K562 (cell line): Measurements from ENCODE around the gene GPR55. TPM values are rescaled to one million over a fixed set of nuclear protein-coding genes. Genes with fewer than 3 reads are reported as not detected.

Experiments used
- ATAC-seq: fragments of 200-7000 bp; cut with Tn5 transposase; 3 replicates; pipeline ENCODE4 v1.9.1; 2020; ENCODE audit warnings: moderate library complexity
- BruUV-seq: library from RNA; stranded (reverse); fragments of 400-500 nt; replicated peaks from 2 replicates; lab custom pipeline; 2021; lab: Mats Ljungman, UMichigan
- CTCF ChIA-PET: fragments of 300-600 bp; formaldehyde crosslinking; extraction: SDS; loops from one replicate; lab custom pipeline; 2021; ENCODE audit warnings: low intra/inter-chr PET ratio; lab: Yijun Ruan, JAX
- POLR2A ChIA-PET: fragments of 300-600, 350-650 bp; sonication (Branson Sonifier 250); formaldehyde crosslinking; extraction: SDS; loops from one replicate; lab custom pipeline; 2021; ENCODE audit warnings: antibody characterized with exemption, inconsistent platforms; lab: Yijun Ruan, JAX
- DNase-seq, 4 experiments: peaks; one replicate each; pipeline versions ENCODE4 v3.0.0 to v3.0.0-alpha.2; 2011 to 2018; ENCODE audit warnings: low spot score in 3 of 4, mixed read lengths in 3 of 4; ENCODE audit errors: extremely low read depth in 1 of 4
- FAIRE-seq: peaks from 2 replicates; lab custom pipeline; 2011; peaks lifted over from hg19 to GRCh38; lab: Jason Lieb, UNC
- H2AFZ ChIP-seq: 2 replicates; pipeline ENCODE4 v1.6.0; 2011; ENCODE audit warnings: low read depth, low read length, control low read depth, inconsistent platforms
- H3K27ac ChIP-seq: fragments of 200-600 bp; 3 replicates; pipeline ENCODE4 v1.8.0; 2011; ENCODE audit warnings: low read depth, mild to moderate bottlenecking, control low read depth, inconsistent platforms, low read length, moderate library complexity, mixed read lengths; ENCODE audit errors: extremely low read depth
- H3K27me3 ChIP-seq, 2 experiments: fragments of 300-600 bp in 1 of 2; 2 replicates in 1 of 2; 3 replicates in 1 of 2; pipeline versions ENCODE4 v1.6.0 to v1.8.0; 2011; ENCODE audit warnings: inconsistent platforms in 2 of 2, low read length in 2 of 2, mild to moderate bottlenecking in 1 of 2, mixed read lengths in 1 of 2, moderate library complexity in 1 of 2; ENCODE audit not compliant: control insufficient read depth in 2 of 2, insufficient read depth in 2 of 2
- H3K36me3 ChIP-seq: fragments of 300-600 bp; 3 replicates; pipeline ENCODE4 v1.8.0; 2011; ENCODE audit warnings: mild to moderate bottlenecking, low read length, inconsistent platforms; ENCODE audit not compliant: control insufficient read depth, insufficient read depth
- H3K4me1 ChIP-seq, 2 experiments: fragments of 200-600 bp in 1 of 2; replicated peaks in 1 of 2; 2 replicates in 1 of 2; 3 replicates in 1 of 2; pipeline versions ENCODE4 v1.5.1 to v1.8.0; 2011; ENCODE audit warnings: inconsistent platforms in 2 of 2, low read length in 2 of 2, mild to moderate bottlenecking in 1 of 2, mixed read lengths in 1 of 2, moderate library complexity in 1 of 2; ENCODE audit not compliant: control insufficient read depth in 2 of 2, insufficient read depth in 2 of 2
- H3K4me2 ChIP-seq: 2 replicates; pipeline ENCODE4 v1.6.1; 2011; ENCODE audit warnings: low read length, control low read depth, inconsistent platforms, mixed read lengths; ENCODE audit not compliant: insufficient read depth
- H3K4me3 ChIP-seq: fragments of 200-600 bp; sonication (generic), shearing (Covaris generic); 2 replicates; pipeline ENCODE4 v1.5.1; 2016; ENCODE audit warnings: control low read depth, inconsistent platforms
- H3K79me2 ChIP-seq: fragments of 200-600 bp; 3 replicates; pipeline ENCODE4 v1.8.0; 2011; ENCODE audit warnings: low read length, inconsistent platforms; ENCODE audit not compliant: control insufficient read depth, insufficient read depth
- H3K9ac ChIP-seq, 2 experiments: 2 replicates each; pipeline versions ENCODE4 v1.6.0 to v1.6.1; 2011; ENCODE audit warnings: low read depth in 2 of 2, low read length in 2 of 2, control low read depth in 1 of 2, inconsistent platforms in 1 of 2, mild to moderate bottlenecking in 1 of 2, mixed read lengths in 1 of 2; ENCODE audit not compliant: insufficient read depth in 1 of 2
- H3K9me1 ChIP-seq: one replicate; pipeline ENCODE4 v1.6.0; 2011; ENCODE audit warnings: inconsistent platforms, mild to moderate bottlenecking, low read length, moderate library complexity; ENCODE audit not compliant: control insufficient read depth, insufficient read depth
- H3K9me3 ChIP-seq: replicated peaks from 2 replicates; pipeline ENCODE4 v1.5.1; 2011; ENCODE audit warnings: low read depth, low read length, inconsistent platforms; ENCODE audit not compliant: control insufficient read depth, insufficient read depth
- H4K20me1 ChIP-seq: replicated peaks from 2 replicates; pipeline ENCODE4 v1.6.1; 2011; ENCODE audit warnings: low read length, inconsistent platforms, mixed read lengths; ENCODE audit not compliant: control insufficient read depth, insufficient read depth
- CCAR2 ChIP-seq: fragments of 200-400 bp; formaldehyde crosslinking; IDR thresholded peaks from 2 replicates; pipeline ENCODE4 v1.6.1; 2017; ENCODE audit warnings: mild to moderate bottlenecking, low read depth, low read length
- IRF2 ChIP-seq: sonication (generic); formaldehyde crosslinking; IDR thresholded peaks from 2 replicates; pipeline ENCODE4 v1.8.1; 2022; ENCODE audit warnings: mild to moderate bottlenecking, missing genetic modification reagents
- SP1 ChIP-seq: sonication (generic); formaldehyde crosslinking; IDR thresholded peaks from 2 replicates; pipeline ENCODE4 v1.8.1; 2022; ENCODE audit warnings: mild to moderate bottlenecking, missing genetic modification reagents
- TRIM28 ChIP-seq: fragments of 450-650 bp; IDR thresholded peaks from 2 replicates; pipeline ENCODE4 v1.6.1; 2017
- ZKSCAN1 ChIP-seq: fragments of 150-350 bp; IDR thresholded peaks from 2 replicates; pipeline ENCODE4 v1.6.1; 2016; ENCODE audit warnings: low read depth, low read length
- ZNF384 ChIP-seq: IDR thresholded peaks from 2 replicates; pipeline ENCODE4 v1.6.1; 2012; ENCODE audit warnings: low read depth, low read length, improper control_type of control experiment
- WGBS: fragments of 100-300 bp; shearing (Covaris generic); methylation state at CpG from one replicate; pipeline ENCODE4 v1.1.6; 2016; ENCODE audit warnings: low coverage, mixed read lengths; ENCODE audit not compliant: insufficient coverage; ENCODE audit errors: missing lambda C conversion rate; 5-methylcytosine and 5-hydroxymethylcytosine counted together
- in situ Hi-C: fragments of 300-500 bp; cut with MboI; formaldehyde crosslinking; loops from 4 replicates; pipeline ENCODE4 v1.15.0; 2018; ENCODE audit warnings: inconsistent platforms, mixed read lengths
- intact Hi-C: fragments of 100-400 bp; cut with micrococcal nuclease; formaldehyde crosslinking; loops from 2 replicates; pipeline ENCODE4 v1.14.2; 2022
- polyA plus RNA-seq, 8 experiments: library from polyadenylated mRNA; depleted of rRNA in 4 of 8; stranded (reverse) in 5 of 8; unstranded in 3 of 8; fragments of >200 nt; fragmentation: Nextera tagmentation in 2 of 8; fragmentation: Illumina TruSeq in 1 of 8; extraction: Ambion mirVana in 2 of 8; extraction: Trizol in 1 of 8; gene quantifications; 2 replicates each; pipeline versions ENCODE4 v1.2.1 to v1.2.3, GENCODE V29; 2011 to 2014; ENCODE audit warnings: inconsistent platforms in 1 of 8, missing spikeins in 1 of 8
- total RNA-seq, 7 experiments: library from RNA; depleted of rRNA in 6 of 7; stranded (reverse); fragments of >200 nt in 6 of 7; fragmentation: Illumina TruSeq in 2 of 7; extraction: Trizol in 2 of 7; gene quantifications; 2 replicates each; pipeline versions ENCODE4 v1.2.1 to v1.2.3, GENCODE V29; 2011 to 2021; ENCODE audit warnings: low replicate concordance in 1 of 7
- TF ChIP-seq, protein P1 (sequence below): fragments of 250-450 bp; sonication (Bioruptor Pico); IDR thresholded peaks from 2 replicates; pipeline ENCODE4 v1.8.0; 2021; ENCODE audit warnings: moderate library complexity, mild to moderate bottlenecking, inconsistent platforms

The GPR55 gene
- total and polyA plus RNA-seq, 9 of the 15 experiments (the other 6 are each of a cell fraction or from before 2014, with no cell fraction given) = 0.11 to 0.49 (median 0.27) TPM

DNA sequence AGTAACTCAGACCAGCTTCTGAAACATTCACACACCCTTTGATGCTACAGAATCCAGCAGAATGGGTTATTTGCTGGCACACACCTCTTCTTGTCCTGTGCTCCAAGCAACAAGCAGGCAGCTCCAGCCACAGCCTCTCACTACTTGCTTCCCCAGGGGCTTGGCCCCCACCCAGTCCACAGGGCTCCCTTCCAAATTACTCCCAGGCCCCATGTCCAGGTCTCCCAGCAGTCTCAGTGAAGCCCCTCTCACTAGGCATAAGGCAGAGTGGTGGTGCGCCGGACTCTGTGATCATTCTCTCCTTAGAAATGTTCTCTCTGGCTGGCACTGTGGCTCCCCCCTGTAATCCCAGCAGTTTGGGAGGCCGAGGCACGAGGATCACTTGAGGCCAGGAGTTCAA is 34.4 kb downstream of the GPR55 start (continued):
- TF ChIP-seq ZNF384 (no peak), CCAR2 (no peak), ZKSCAN1 (no peak), IRF2 (no peak)

DNA sequence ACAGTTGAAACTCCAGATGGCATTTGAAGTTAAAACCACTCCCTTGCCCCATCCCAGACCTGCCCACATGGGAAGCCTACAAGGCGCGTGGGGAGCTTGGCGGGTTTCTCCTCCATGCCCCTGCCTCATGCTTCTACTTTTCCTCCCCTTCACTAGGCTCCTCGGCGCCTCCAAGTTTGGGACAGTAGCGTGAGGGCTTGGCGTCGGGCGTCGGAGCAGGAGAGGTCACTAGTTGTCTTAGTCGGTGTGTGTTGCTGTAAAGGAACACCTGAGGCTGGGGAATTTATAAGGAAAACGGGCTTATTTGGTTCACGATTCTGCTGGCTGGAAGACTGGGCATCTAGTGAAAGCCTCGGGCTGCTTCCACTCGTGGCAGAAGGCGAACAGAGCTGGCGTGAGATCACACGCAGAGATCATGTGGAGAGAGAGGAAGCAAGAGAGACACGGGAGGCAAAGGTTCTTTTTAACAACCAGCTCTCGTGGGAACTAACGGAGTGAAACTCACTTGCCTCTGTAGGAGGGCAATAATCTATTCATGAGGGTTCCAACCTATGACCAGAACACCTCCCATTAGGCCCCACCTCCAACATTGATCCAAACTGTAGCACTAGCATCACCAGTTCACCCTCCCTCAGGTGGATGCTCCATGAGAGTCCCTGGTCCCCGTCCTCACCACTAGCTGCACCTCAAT is 35.0 kb downstream of the GPR55 start:
- in situ Hi-C loops (no loop called here), intact Hi-C loops (no loop called here)
- TF ChIP-seq SP1 (CRISPR knock-in tag) (no peak), TRIM28 (no peak)
- TF ChIP-seq, protein P1, sequence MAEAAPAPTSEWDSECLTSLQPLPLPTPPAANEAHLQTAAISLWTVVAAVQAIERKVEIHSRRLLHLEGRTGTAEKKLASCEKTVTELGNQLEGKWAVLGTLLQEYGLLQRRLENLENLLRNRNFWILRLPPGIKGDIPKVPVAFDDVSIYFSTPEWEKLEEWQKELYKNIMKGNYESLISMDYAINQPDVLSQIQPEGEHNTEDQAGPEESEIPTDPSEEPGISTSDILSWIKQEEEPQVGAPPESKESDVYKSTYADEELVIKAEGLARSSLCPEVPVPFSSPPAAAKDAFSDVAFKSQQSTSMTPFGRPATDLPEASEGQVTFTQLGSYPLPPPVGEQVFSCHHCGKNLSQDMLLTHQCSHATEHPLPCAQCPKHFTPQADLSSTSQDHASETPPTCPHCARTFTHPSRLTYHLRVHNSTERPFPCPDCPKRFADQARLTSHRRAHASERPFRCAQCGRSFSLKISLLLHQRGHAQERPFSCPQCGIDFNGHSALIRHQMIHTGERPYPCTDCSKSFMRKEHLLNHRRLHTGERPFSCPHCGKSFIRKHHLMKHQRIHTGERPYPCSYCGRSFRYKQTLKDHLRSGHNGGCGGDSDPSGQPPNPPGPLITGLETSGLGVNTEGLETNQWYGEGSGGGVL (CRISPR knock-in tag) = no peak
- Histone ChIP-seq H3K36me3 (no peaks in the 10 kb centered on the region), H2AFZ (no peak overlapping the region), H3K27ac (no peak overlapping the region), H3K9me1 (no peaks in the 10 kb centered on the region), H3K4me1 (peaks cover 0 to 4% of the 10 kb centered on the region in 2 experiments; a peak in 3 of 5 replicates), H3K9ac (no peak overlapping the region), H3K4me3 (no peak overlapping the region), H3K9me3 (no peaks in the 10 kb centered on the region), H3K27me3 (peaks cover 2 to 40% of the 10 kb centered on the region in 2 experiments; a peak in 3 of 5 replicates), H4K20me1 (no peaks in the 10 kb centered on the region), H3K79me2 (no peaks in the 10 kb centered on the region), H3K4me2 (no peak overlapping the region)
- POLR2A ChIA-PET = no interaction called here
- CTCF ChIA-PET = no interaction called here
- 9% methylated on average over 13 of the region's 22 CpGs for WGBS
- FAIRE-seq = no peak
- no peak for DNase-seq
- no TSS peak for BruUV-seq
- ATAC-seq = no peak
